Limb (tissue), 2 donors: Measurements from ENCODE around the gene ERN1.

Experiments used
- DNase-seq, 2 donors: peaks; one replicate each; pipeline ENCODE4 v3.0.0-alpha.2; 2016; ENCODE audit errors: extremely low spot score in 2 of 2

Gene ERN1

DNA sequence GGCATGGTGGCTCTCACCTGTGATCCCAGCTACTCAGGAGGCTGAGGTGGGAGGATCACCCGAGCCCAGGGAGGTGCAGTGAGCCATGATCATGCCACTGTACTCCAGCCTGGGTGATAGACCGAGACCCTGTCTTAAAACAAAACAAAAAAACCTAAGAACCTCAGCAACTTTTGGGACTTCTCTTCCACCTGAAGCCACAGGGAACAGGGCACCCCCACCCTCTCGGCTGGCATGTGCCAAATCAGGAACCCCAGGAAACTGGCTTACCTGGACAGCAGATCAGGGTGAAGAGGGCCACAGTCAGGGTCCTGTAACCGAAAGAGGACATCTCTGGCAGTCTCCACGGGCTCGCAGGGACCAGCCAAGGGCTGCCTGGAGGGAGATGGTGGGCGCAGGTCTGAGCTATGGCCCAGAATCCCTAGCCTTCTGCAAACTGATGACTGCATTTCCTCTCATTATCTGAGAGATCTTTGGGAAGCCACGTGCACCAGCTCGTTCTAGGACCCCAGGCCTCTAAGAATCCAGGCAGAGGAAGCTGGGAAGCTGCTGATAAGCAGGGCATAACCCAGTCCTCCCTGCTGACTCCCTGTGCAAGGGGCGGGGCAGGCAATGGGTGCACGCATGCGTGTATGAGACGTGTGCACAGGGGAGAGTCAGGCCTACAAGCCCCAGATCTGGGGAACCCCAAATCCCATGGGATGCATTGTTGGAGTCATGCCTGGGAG is 123.4 kb downstream of the ERN1 start:
- no peak for DNase-seq

GRCh38 chr17:64005734-64006167 is 124.2 kb downstream of the ERN1 start:
- no peak for DNase-seq

- no peak for DNase-seq
Observed at GRCh38 chr17:64004903-64005733, 124.8 kb downstream of the ERN1 start.

- no peak for DNase-seq
Observed at GRCh38 chr17:64004218-64004770, 125.7 kb downstream of the ERN1 start.

GRCh38 chr17:64003526-64004121 is 126.3 kb downstream of the ERN1 start:
- no peak for DNase-seq

DNA sequence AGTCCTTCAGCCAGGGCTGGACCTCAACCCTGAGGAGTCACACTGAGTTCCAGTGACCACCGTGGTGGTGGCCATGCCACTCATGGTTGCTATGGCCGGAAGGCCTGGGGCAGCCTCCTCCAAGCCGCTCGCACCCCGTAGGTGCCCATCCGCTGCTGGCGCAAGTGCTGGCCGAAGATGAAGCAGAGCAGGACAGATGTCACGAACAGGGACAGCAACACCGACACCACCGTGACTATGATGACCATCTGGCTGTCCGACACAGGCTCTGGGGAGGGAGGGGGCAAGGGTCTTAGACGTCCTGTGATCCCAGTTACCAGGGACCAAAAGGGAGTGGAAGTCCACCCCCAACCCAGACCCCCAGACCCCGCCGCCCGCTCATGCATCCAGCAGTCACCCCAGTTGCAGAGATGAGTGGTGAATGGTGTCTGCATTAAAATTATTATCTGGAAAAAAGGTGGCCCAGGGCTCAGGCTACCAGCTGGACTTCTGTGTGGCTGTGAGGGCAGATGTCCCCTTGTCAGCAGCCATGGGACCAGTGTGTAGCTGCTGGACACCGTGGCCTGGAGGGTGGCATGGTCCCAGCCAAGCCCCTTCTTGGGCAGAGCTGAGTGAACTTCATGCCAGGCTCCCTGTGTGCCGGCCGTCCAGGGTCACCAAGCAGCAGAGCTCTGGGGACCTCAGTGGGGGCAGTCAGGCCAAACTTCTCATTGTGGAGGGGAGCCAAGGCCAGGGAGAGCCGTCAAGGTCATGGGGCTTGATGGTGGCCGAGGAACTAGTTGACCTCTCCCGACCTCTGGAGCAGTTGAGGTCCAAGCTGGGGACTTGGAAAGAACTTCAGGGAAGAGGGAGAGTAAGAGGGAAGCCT is 127.1 kb downstream of the ERN1 start:
- no peak for DNase-seq

DNA sequence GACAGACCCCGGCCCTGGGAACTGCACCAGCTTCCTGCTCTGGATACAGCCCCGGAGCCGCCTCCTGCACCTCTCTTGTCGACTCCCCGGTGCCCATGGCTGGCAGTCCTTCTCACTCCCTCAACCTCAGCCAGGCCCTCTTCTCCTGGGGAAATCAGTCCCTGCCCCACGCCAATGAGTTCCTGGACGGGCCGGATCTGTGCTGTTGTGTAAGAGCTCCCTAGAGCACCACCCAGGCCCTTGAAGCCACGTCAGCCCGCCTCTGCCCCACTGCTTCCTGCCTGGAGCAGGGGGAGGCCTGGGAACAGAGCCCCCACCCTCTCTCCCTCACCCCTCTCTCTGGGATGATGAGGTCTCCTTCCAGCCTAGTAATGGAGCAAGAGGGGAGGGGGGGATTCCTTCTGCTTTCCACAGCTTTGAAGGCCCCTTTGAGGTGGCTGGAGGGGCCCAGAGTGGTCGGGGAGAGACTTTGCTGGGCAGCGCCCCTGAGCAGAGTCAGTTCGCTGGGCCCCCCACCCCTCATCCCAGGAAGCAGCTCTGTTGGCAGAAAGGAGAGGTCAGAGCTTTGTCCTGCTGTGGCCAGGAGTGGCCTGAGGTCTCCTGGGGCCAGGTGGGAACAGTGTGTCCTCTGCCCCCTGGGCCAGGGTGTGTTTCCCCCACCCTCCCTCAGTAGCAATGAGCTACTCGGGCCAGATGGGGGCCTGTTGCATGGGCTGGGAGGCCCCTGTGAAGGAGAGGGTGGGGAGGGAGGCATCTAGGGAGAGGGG is 128.0 kb downstream of the ERN1 start:
- DNase-seq = no peak

DNA sequence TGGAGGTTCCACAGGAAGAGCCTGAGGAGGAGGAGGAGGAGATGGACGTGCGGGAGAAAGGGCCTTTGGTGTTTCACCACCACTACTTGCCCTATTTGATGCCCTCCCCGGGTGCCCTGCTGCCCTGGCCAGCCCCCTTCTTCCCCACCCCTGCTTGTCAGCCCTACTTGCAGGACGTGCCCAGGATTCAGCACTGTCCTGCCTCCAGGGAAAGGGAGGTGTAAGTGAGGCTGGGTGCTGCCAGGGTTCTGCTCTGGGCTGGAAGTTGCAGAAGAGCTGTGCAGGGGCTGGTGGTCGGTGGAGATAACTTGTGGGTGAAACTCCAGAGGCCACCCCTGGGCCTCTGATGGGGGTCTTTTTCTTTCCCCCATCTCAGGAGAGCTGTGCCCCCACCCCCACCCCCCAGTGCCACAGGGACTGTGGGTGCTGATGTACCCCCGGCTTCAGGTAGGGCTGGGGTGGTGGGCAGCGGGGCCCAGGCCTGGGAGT is 128.8 kb downstream of the ERN1 start:
- no peak for DNase-seq

DNA sequence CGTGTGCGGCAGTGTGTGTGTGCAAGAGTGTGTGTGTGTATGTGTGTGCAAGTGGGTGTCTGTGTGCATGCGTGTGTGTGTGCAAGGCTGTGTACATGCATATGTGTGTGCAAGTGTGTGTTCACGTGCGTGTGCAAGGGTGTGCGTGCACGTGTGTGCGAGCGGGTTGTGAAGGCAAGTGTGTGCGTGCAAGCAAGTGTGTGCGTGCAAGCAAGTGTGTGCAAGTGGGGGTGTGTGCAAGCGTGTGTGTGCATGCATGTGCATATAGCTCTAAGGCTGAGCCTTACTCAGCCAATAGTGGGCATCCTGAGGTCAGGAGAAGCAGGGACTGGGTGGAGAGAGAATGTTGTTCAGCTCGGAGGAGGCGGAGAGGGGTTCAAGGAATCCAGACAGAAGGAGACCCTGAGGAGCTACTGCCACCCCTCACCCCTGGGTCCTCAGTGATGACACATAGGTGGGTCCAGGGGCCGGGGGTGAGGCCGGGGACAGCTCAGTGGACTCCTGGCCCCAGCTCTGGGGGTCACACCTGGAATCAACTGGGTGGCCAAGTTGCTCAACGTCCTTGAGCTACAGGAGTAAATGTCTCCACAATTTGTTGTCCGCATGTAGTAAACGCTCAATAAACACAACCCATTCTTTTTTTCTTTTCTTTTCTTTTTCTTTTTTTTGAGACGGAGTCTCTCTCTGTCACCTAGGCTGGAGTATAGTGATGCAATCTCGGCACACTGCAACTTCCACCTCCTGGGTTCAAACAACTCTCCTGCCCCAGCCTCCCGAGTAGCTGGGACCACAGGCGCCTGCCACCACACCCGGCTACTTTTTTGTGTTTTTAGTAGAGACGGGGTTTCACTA is 130.0 kb downstream of the ERN1 start:
- no peak for DNase-seq

- DNase-seq = no peak
Observed at GRCh38 chr17:63998721-63999679, 130.9 kb downstream of the ERN1 start.

DNA sequence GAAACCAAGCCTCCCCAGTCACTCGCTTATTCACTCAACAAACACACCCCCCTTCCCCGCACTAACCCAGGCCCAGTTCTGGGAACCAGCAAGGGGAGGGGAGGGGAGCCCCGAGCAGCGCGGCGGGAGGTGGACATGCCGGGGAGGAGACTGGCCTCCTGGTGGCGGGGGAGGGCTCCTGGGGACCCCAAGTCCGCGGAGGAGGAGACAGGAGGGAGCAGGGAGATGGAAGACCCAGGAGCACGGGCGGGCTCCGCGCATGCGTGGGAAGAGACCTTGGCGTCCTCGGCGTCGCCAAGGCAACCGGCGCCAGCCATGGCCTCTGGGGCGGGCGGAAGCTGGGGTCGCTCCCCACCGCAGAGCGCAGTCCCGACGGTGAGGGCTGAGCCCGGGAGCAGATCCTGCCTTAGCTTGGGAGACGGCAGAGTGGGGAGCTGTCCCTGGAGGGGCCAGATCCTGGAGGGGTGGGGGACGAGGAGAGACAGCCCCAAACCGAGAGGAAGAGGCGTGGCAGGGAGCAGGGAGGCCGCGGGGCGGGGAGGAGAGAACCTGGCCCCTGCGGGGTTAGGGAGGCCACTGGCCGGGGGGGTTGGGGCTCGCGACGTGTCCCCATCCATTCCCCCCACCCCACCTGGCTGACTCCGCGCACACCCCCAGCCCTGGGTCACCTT is 131.8 kb downstream of the ERN1 start, which contains the start of gene PRR29:
TSS of gene PRR29 (plus strand) at position 302 of the 671 bp plus-strand sequence. CDS start at position 316, 14 bp downstream.
- DNase-seq = peak; percentile 76 to 89

GRCh38 chr17:63997341-63998048 is 132.4 kb downstream of the ERN1 start:
- no peak for DNase-seq

- no peak for DNase-seq
Observed at GRCh38 chr17:63996430-63997182, 133.3 kb downstream of the ERN1 start.

GRCh38 chr17:63995626-63996025 is 134.3 kb downstream of the ERN1 start:
- no peak for DNase-seq

DNA sequence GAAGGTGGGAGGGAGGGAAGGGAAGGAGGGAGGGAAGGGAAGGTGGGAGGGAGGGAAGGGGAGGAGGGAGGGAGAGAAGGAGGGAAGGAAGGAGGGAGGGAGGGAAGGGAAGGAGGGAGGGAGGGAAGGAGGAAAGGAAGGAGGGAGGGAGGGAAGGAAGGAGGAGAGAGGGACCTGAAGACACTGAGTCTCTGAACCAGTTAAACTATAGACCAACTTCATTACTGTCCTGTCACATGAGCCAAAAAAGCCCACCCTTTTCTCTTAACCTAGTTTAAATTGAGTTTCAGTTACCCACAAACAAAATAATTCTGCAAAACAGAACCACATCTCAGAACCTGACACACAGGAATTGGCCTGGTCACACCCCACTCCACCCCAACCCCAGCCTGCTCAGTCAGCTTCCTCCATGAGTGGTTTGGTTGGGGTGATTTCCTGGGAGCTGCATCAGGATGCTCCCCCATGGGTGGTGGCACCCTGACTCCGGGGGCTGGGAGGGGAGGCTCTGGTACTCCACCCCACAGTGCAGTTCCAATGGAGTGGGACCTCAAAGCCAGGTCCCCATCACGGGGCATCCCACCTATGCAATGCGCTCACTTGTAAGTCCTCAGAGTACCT is 136.5 kb downstream of the ERN1 start:
- no peak for DNase-seq

DNA sequence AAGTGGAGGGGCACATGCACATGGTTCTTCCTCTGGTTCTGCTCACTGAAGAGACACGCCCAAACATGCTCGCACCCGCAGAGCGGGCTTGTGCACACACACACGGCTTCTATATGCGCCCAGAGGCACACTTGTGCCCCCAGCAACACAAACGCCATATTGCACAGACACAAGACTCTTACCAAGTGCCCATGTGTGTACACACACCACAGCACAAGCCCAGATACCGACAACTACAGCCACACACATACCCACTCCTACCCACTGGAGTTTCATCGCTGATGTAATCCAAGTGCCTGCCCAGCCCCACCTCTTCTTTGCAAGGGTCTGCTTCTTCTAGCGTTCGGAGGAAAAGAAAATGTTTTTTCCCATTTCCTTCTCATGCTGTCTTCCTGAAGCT is 138.3 kb downstream of the ERN1 start:
- DNase-seq = no peak
